GM12878 (cell line): ENCODE results near the gene DAAM1. TPM values are rescaled to one million over a fixed set of nuclear protein-coding genes. Genes with fewer than 3 reads are reported as not detected.

Source experiments
- ATAC-seq: fragments of 200-7000 bp; cut with Tn5 transposase; 3 replicates; pipeline ENCODE4 v1.9.1; 2020; ENCODE audit warnings: mild to moderate bottlenecking, moderate library complexity
- BruUV-seq: library from RNA; stranded (reverse); fragments of 400-500 nt; replicated peaks from 2 replicates; lab custom pipeline; 2021; lab: Mats Ljungman, UMichigan
- CTCF ChIA-PET: fragments of 300-600 bp; sonication (Branson Sonifier 250); formaldehyde crosslinking; extraction: SDS; loops from one replicate; lab custom pipeline; 2021; ENCODE audit warnings: inconsistent platforms; lab: Yijun Ruan, JAX
- POLR2A ChIA-PET: fragments of 350-600 bp; formaldehyde crosslinking; extraction: SDS; loops from one replicate; lab custom pipeline; 2021; ENCODE audit warnings: inconsistent platforms; lab: Charles Lee
- RAD21 ChIA-PET: fragments of 300-600 bp; sonication (Branson Sonifier 250); formaldehyde crosslinking; loops from one replicate; lab custom pipeline; 2023; ENCODE audit warnings: antibody characterized with exemption; ENCODE audit not compliant: unreplicated experiment; lab: Charles Lee
- SMC1A ChIA-PET: fragments of 300-600 bp; sonication (Branson Sonifier 250); formaldehyde crosslinking; loops from one replicate; lab custom pipeline; 2023; ENCODE audit not compliant: unreplicated experiment, uncharacterized antibody; lab: Charles Lee
- DNase-seq: peaks from one replicate; pipeline ENCODE4 v3.0.0-alpha.2; 2011; ENCODE audit warnings: low read depth, low spot score
- FAIRE-seq: peaks from 3 replicates; lab custom pipeline; 2011; peaks lifted over from hg19 to GRCh38; lab: Jason Lieb, UNC
- H2AFZ ChIP-seq: 2 replicates; pipeline ENCODE4 v1.6.0; 2011; ENCODE audit warnings: low read depth, low read length, control low read depth; ENCODE audit not compliant: control insufficient read depth
- H3K27ac ChIP-seq: 2 replicates; pipeline ENCODE4 v1.5.1; 2011; ENCODE audit warnings: control low read depth; ENCODE audit not compliant: control insufficient read depth, insufficient read depth
- H3K27me3 ChIP-seq, 2 experiments: replicated peaks in 1 of 2; 2 replicates each; pipeline versions ENCODE4 v1.6.0 to v1.6.1; 2011; ENCODE audit warnings: low read length in 1 of 2; ENCODE audit not compliant: control insufficient read depth in 2 of 2, insufficient read depth in 2 of 2
- H3K36me3 ChIP-seq, 2 experiments: 2 replicates each; pipeline ENCODE4 v1.5.1; 2011; ENCODE audit warnings: low read length in 1 of 2; ENCODE audit not compliant: control insufficient read depth in 2 of 2, insufficient read depth in 2 of 2
- H3K4me1 ChIP-seq: 2 replicates; pipeline ENCODE4 v1.6.1; 2011; ENCODE audit warnings: mild to moderate bottlenecking, low read length, moderate library complexity, mixed read lengths; ENCODE audit not compliant: control insufficient read depth, insufficient read depth
- H3K4me2 ChIP-seq: 2 replicates; pipeline ENCODE4 v1.6.0; 2011; ENCODE audit warnings: control low read depth; ENCODE audit not compliant: control insufficient read depth, insufficient read depth
- H3K4me3 ChIP-seq: fragments of 200-600 bp; sonication (generic); 2 replicates; pipeline ENCODE4 v1.5.1; 2016
- H3K79me2 ChIP-seq: 2 replicates; pipeline ENCODE4 v1.6.0; 2011; ENCODE audit warnings: low read length; ENCODE audit not compliant: control insufficient read depth, insufficient read depth
- H3K9ac ChIP-seq: 2 replicates; pipeline ENCODE4 v1.8.0; 2011; ENCODE audit warnings: low read length, control low read depth, mixed read lengths; ENCODE audit not compliant: control insufficient read depth, insufficient read depth
- H3K9me3 ChIP-seq: replicated peaks from 3 replicates; pipeline ENCODE4 v1.5.1; 2011; ENCODE audit warnings: mild to moderate bottlenecking, low read length; ENCODE audit not compliant: control insufficient read depth, insufficient read depth
- H4K20me1 ChIP-seq: 2 replicates; pipeline ENCODE4 v1.6.0; 2011; ENCODE audit not compliant: control insufficient read depth, insufficient read depth
- ASH2L ChIP-seq: fragments of 300-600, 200-600 bp; sonication (generic); IDR thresholded peaks from 2 replicates; pipeline ENCODE4 v1.6.1; 2017; ENCODE audit warnings: low read depth, mild to moderate bottlenecking, borderline replicate concordance
- BCL11A ChIP-seq: IDR thresholded peaks from 2 replicates; pipeline ENCODE4 v1.6.1; 2011; ENCODE audit warnings: low read depth, low read length
- CBX5 ChIP-seq: sonication (generic); IDR thresholded peaks from 2 replicates; pipeline ENCODE4 v1.6.1; 2016; ENCODE audit warnings: low read depth, moderate library complexity, mild to moderate bottlenecking, inconsistent platforms
- FOXK2 ChIP-seq: fragments of 450-650 bp; IDR thresholded peaks from 2 replicates; pipeline ENCODE4 v1.6.1; 2017; ENCODE audit warnings: mild to moderate bottlenecking, moderate library complexity
- IKZF1 ChIP-seq: fragments of 450-650 bp; conservative IDR thresholded peaks from 2 replicates; pipeline ENCODE4 v1.6.1; 2017; ENCODE audit warnings: antibody characterized with exemption, mild to moderate bottlenecking
- KLF5 ChIP-seq: fragments of 450-650 bp; IDR thresholded peaks from 2 replicates; pipeline ENCODE4 v1.6.1; 2014; ENCODE audit warnings: mild to moderate bottlenecking; ENCODE audit not compliant: partially characterized antibody
- LARP7 ChIP-seq: fragments of 450-650 bp; IDR thresholded peaks from 2 replicates; pipeline ENCODE4 v1.6.1; 2017; ENCODE audit warnings: mild to moderate bottlenecking
- NFXL1 ChIP-seq: fragments of 450-650 bp; IDR thresholded peaks from 2 replicates; pipeline ENCODE4 v1.6.1; 2017; ENCODE audit warnings: antibody characterized with exemption, mild to moderate bottlenecking, borderline replicate concordance
- NR2F1 ChIP-seq: fragments of 450-650 bp; conservative IDR thresholded peaks from 2 replicates; pipeline ENCODE4 v1.6.1; 2017; ENCODE audit warnings: mild to moderate bottlenecking
- PKNOX1 ChIP-seq: fragments of 450-650 bp; IDR thresholded peaks from 2 replicates; pipeline ENCODE4 v1.6.1; 2016; ENCODE audit warnings: mild to moderate bottlenecking
- POLR2A ChIP-seq: IDR thresholded peaks from 2 replicates; pipeline ENCODE4 v1.6.1; 2011; ENCODE audit warnings: low read depth, mild to moderate bottlenecking, low read length
- PRDM15 ChIP-seq: fragments of 450-650 bp; formaldehyde crosslinking; IDR thresholded peaks from 2 replicates; pipeline ENCODE4 v1.4.0; 2020; ENCODE audit warnings: mild to moderate bottlenecking, moderate library complexity
- RAD21 ChIP-seq: IDR thresholded peaks from 2 replicates; pipeline ENCODE4 v1.6.1; 2011; ENCODE audit warnings: mild to moderate bottlenecking, low read depth, low read length, moderate library complexity; ENCODE audit not compliant: insufficient read depth
- TCF3 ChIP-seq: IDR thresholded peaks from 2 replicates; pipeline ENCODE4 v1.6.1; 2012; ENCODE audit warnings: low read depth, mild to moderate bottlenecking, low read length, borderline replicate concordance; ENCODE audit not compliant: insufficient read depth
- ZNF592 ChIP-seq: fragments of 450-650 bp; IDR thresholded peaks from 2 replicates; pipeline ENCODE4 v1.6.1; 2017; ENCODE audit warnings: mild to moderate bottlenecking, moderate library complexity
- ZSCAN29 ChIP-seq: fragments of 450-650 bp; IDR thresholded peaks from 2 replicates; pipeline ENCODE4 v1.6.1; 2017; ENCODE audit warnings: mild to moderate bottlenecking, moderate library complexity
- WGBS: methylation state at CpG from one replicate; pipeline ENCODE4 v1.1.6; 2016; ENCODE audit warnings: low lambda C conversion rate; ENCODE audit not compliant: insufficient replicate concordance, insufficient coverage; ENCODE audit errors: missing lambda C conversion rate; 5-methylcytosine and 5-hydroxymethylcytosine counted together
- in situ Hi-C: fragments of 300-500 bp; cut with MboI; formaldehyde crosslinking; loops from 9 replicates; pipeline ENCODE4 v1.14.3; 2018; ENCODE audit warnings: mixed read lengths
- intact Hi-C: fragments of 100-400 bp; cut with micrococcal nuclease; formaldehyde crosslinking; loops from one replicate; pipeline ENCODE4 v1.14.2; 2022; ENCODE audit not compliant: unreplicated experiment
- polyA plus RNA-seq, 11 experiments: library from polyadenylated mRNA; depleted of rRNA in 4 of 11; unstranded in 6 of 11; stranded (reverse) in 5 of 11; fragments of >200 nt; fragmentation: Nextera tagmentation in 4 of 11; fragmentation: Illumina TruSeq in 1 of 11; extraction: Ambion mirVana in 4 of 11; extraction: Trizol in 1 of 11; gene quantifications; 1 replicate in 1 of 11; 2 replicates in 10 of 11; pipeline versions ENCODE4 v1.2.1 to v1.2.3, GENCODE V29; 2011 to 2016; ENCODE audit warnings: inconsistent platforms in 2 of 11, missing spikeins in 2 of 11, low read depth in 1 of 11
- total RNA-seq, 4 experiments: library from RNA; depleted of rRNA in 3 of 4; stranded (reverse); fragments of >200 nt in 3 of 4; fragmentation: Illumina TruSeq in 1 of 4; extraction: Trizol in 1 of 4; gene quantifications; 2 replicates each; pipeline versions ENCODE4 v1.2.1 to v1.2.3, GENCODE V29; 2013 to 2021

The DAAM1 gene
- total and polyA plus RNA-seq, 10 of the 15 experiments (the other 5 are each of a cell fraction or from before 2014, with no cell fraction given) = 13.8 to 32.4 (median 24.2) TPM

DNA sequence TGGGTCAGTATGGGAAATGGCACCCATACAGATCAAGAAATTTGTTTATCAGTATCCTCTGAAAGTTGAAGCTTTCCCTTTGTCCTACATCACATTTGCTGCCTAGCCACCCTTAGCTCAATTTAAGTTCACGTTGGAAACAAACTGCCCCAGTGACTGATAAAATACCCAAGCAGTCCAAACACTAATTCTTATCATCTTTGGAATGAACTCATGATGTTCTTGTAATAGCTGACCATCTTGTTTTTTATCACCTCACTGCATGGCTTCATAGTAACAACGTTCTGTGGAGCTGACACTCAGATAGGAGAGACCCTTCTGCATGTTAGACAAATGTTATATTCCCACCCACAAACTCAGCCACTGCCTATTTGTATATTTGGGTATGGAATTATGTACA, 183.3 kb downstream of the DAAM1 start:
- no peak overlapping the region for H3K4me2 ChIP-seq
- in situ Hi-C loops = no loop called here
- SMC1A ChIA-PET = no interaction called here

More for the DNA sequence above, 183.3 kb downstream of the DAAM1 start:
- intact Hi-C loops = no loop called here
- POLR2A ChIA-PET = interaction anchor here (0.6 kb wide), 1 partner anchor 1062 kb away, joined by 4 read pairs; no protein-coding TSS in a partner anchor
- 74% methylated on average over 2 of the region's 2 CpGs for WGBS
- no peak for FAIRE-seq
- H3K4me3 ChIP-seq = no peak overlapping the region
- no peaks in the 10 kb centered on the region for H3K4me1 ChIP-seq
- H3K27ac ChIP-seq = no peak overlapping the region
- RAD21 ChIA-PET = no interaction called here
- DNase-seq = no peak
- TF ChIP-seq IKZF1 = no peak
- TF ChIP-seq POLR2A = no peak
- TF ChIP-seq LARP7 = no peak
- TF ChIP-seq CBX5 = no peak
- TF ChIP-seq NR2F1 = no peak
- no peak for TF ChIP-seq ZNF592
- no peak for TF ChIP-seq BCL11A
- TF ChIP-seq PKNOX1 = no peak
- TF ChIP-seq RAD21 = no peak
- TF ChIP-seq PRDM15 (CRISPR knock-in tag) = no peak
- no peak for TF ChIP-seq ASH2L
- no peak for TF ChIP-seq FOXK2
- TF ChIP-seq ZSCAN29 = no peak
- no peak for TF ChIP-seq NFXL1
- TF ChIP-seq KLF5 = no peak
- no peak for TF ChIP-seq TCF3
- ATAC-seq = no peak
- no TSS peak for BruUV-seq
- no peaks in the 10 kb centered on the region for H3K79me2 ChIP-seq
- no peaks in the 10 kb centered on the region for H3K9me3 ChIP-seq
- no peak overlapping the region for H2AFZ ChIP-seq
- no peaks in the 10 kb centered on the region; a peak in 1 of 4 replicates for H3K36me3 ChIP-seq
- no peaks in the 10 kb centered on the region for H3K27me3 ChIP-seq
- H3K9ac ChIP-seq = no peak overlapping the region
- CTCF ChIA-PET = no interaction called here
- no peaks in the 10 kb centered on the region for H4K20me1 ChIP-seq
